H1 (cell line): ENCODE results near the gene ATPAF1. TPM values are rescaled to one million over a fixed set of nuclear protein-coding genes. Genes with fewer than 3 reads are reported as not detected.

Experiments
- CTCF ChIA-PET: fragments of 300-600 bp; sonication (Branson Sonifier 250); formaldehyde crosslinking; loops from one replicate; lab custom pipeline; 2021; ENCODE audit not compliant: partially characterized antibody; lab: Charles Lee
- POLR2A ChIA-PET: fragments of 300-600 bp; sonication (Branson Sonifier 250); formaldehyde crosslinking; loops from one replicate; lab custom pipeline; 2021; ENCODE audit warnings: inconsistent platforms; ENCODE audit not compliant: partially characterized antibody; lab: Charles Lee
- DNase-seq, 2 experiments: peaks; one replicate each; pipeline versions ENCODE4 v3.0.0 to v3.0.0-alpha.2; 2010 to 2022; ENCODE audit warnings: low spot score in 2 of 2, low read depth in 1 of 2, mixed read lengths in 1 of 2
- FAIRE-seq: peaks from 2 replicates; lab custom pipeline; 2011; peaks lifted over from hg19 to GRCh38; lab: Jason Lieb, UNC
- H2AFZ ChIP-seq: 2 replicates; pipeline ENCODE4 v1.8.1; 2012; ENCODE audit warnings: low read length, inconsistent platforms
- H2AK5ac ChIP-seq: 2 replicates; pipeline ENCODE4 v1.6.1; 2013; ENCODE audit warnings: low read depth, low read length
- H2BK120ac ChIP-seq: replicated peaks from 2 replicates; pipeline ENCODE3; 2013; ENCODE audit warnings: low read depth, low read length, inconsistent platforms
- H2BK12ac ChIP-seq: 2 replicates; pipeline ENCODE4 v1.6.1; 2013; ENCODE audit warnings: low read depth, low read length
- H2BK15ac ChIP-seq: 2 replicates; pipeline ENCODE4 v1.6.1; 2013; ENCODE audit warnings: low read length
- H2BK20ac ChIP-seq: 2 replicates; pipeline ENCODE4 v1.6.1; 2013; ENCODE audit warnings: low read length
- H2BK5ac ChIP-seq: 2 replicates; pipeline ENCODE4 v1.6.1; 2013; ENCODE audit warnings: low read depth, low read length
- H3K14ac ChIP-seq: 2 replicates; pipeline ENCODE4 v1.6.1; 2013; ENCODE audit warnings: inconsistent platforms; ENCODE audit not compliant: insufficient read length
- H3K18ac ChIP-seq: 2 replicates; pipeline ENCODE4 v1.6.1; 2013; ENCODE audit warnings: low read length; ENCODE audit errors: extremely low read depth
- H3K23ac ChIP-seq: 2 replicates; pipeline ENCODE4 v1.6.1; 2013; ENCODE audit warnings: inconsistent platforms; ENCODE audit not compliant: insufficient read length
- H3K23me2 ChIP-seq: 2 replicates; pipeline ENCODE4 v1.6.1; 2013; ENCODE audit warnings: low read depth, low read length
- H3K27ac ChIP-seq: 2 replicates; pipeline ENCODE4 v1.6.1; 2011; ENCODE audit warnings: low read depth, low read length, inconsistent platforms
- H3K27me3 ChIP-seq, 4 experiments: replicated peaks in 1 of 4; 1 replicate in 1 of 4; 2 replicates in 3 of 4; pipeline versions ENCODE4 v1.6.1 to v1.8.1; 2011 to 2013; ENCODE audit warnings: low read length in 3 of 4, mild to moderate bottlenecking in 3 of 4, inconsistent platforms in 2 of 4, mixed read lengths in 2 of 4, moderate library complexity in 1 of 4; ENCODE audit not compliant: control insufficient read depth in 3 of 4, insufficient read depth in 3 of 4; ENCODE audit errors: extremely low read depth in 1 of 4
- H3K36me3 ChIP-seq, 4 experiments: 2 replicates each; pipeline versions ENCODE4 v1.6.1 to v1.8.1; 2011 to 2013; ENCODE audit warnings: mild to moderate bottlenecking in 4 of 4, low read length in 3 of 4, moderate library complexity in 2 of 4, control low read depth in 1 of 4, inconsistent platforms in 1 of 4; ENCODE audit not compliant: insufficient read depth in 4 of 4, control insufficient read depth in 2 of 4
- H3K4ac ChIP-seq: replicated peaks from 2 replicates; pipeline ENCODE3; 2013; ENCODE audit warnings: low read length, low read depth, mixed read lengths, inconsistent platforms; ENCODE audit not compliant: insufficient read length
- H3K4me1 ChIP-seq, 4 experiments: replicated peaks in 1 of 4; 1 replicate in 1 of 4; 2 replicates in 3 of 4; pipeline versions ENCODE4 v1.6.1 to v1.8.1; 2011 to 2013; ENCODE audit warnings: low read length in 3 of 4, inconsistent platforms in 2 of 4, mixed read lengths in 1 of 4; ENCODE audit not compliant: insufficient read depth in 4 of 4, control insufficient read depth in 3 of 4
- H3K4me2 ChIP-seq, 2 experiments: 2 replicates each; pipeline versions ENCODE4 v1.6.1 to v1.8.1; 2011 to 2013; ENCODE audit warnings: low read depth in 2 of 2, low read length in 2 of 2, control low read depth in 1 of 2, inconsistent platforms in 1 of 2, mild to moderate bottlenecking in 1 of 2; ENCODE audit not compliant: insufficient read depth in 1 of 2
- H3K4me3 ChIP-seq, 4 experiments: fragments of 200-600, 300-600 bp in 1 of 4; sonication (generic), shearing (Covaris generic), sonication (Bioruptor Twin) in 1 of 4; 2 replicates each; pipeline versions ENCODE4 v1.5.1 to v1.8.1; 2011 to 2016; ENCODE audit warnings: low read length in 4 of 4, low read depth in 3 of 4, control low read depth in 2 of 4, inconsistent platforms in 2 of 4, mild to moderate bottlenecking in 2 of 4, mixed read lengths in 1 of 4, moderate library complexity in 1 of 4; ENCODE audit not compliant: insufficient read depth in 2 of 4; ENCODE audit errors: extremely low read depth in 1 of 4
- H3K56ac ChIP-seq: replicated peaks from 2 replicates; pipeline ENCODE3; 2013; ENCODE audit warnings: low read depth, mild to moderate bottlenecking, mixed read lengths, low read length, inconsistent platforms; ENCODE audit not compliant: insufficient read length
- H3K79me1 ChIP-seq: 2 replicates; pipeline ENCODE4 v1.6.1; 2013; ENCODE audit warnings: low read depth, low read length, control low read depth
- H3K79me2 ChIP-seq, 2 experiments: 2 replicates each; pipeline versions ENCODE4 v1.6.1 to v1.8.1; 2012 to 2013; ENCODE audit warnings: low read length in 2 of 2, mild to moderate bottlenecking in 2 of 2, inconsistent platforms in 1 of 2; ENCODE audit not compliant: insufficient read depth in 2 of 2, control insufficient read depth in 1 of 2
- H3K9ac ChIP-seq, 4 experiments: replicated peaks in 1 of 4; 1 replicate in 1 of 4; 2 replicates in 3 of 4; pipeline versions ENCODE4 v1.6.1 to v1.8.1; 2011 to 2013; ENCODE audit warnings: low read depth in 3 of 4, low read length in 3 of 4, control low read depth in 2 of 4, mild to moderate bottlenecking in 2 of 4, moderate library complexity in 2 of 4, inconsistent platforms in 1 of 4; ENCODE audit errors: extremely low read depth in 1 of 4
- H3K9me3 ChIP-seq, 2 experiments: 2 replicates each; pipeline versions ENCODE4 v1.6.1 to v1.8.1; 2012 to 2013; ENCODE audit warnings: mild to moderate bottlenecking in 2 of 2, moderate library complexity in 2 of 2, control low read depth in 1 of 2, inconsistent platforms in 1 of 2, low read depth in 1 of 2, low read length in 1 of 2, mixed read lengths in 1 of 2; ENCODE audit not compliant: insufficient read depth in 2 of 2
- H4K20me1 ChIP-seq, 2 experiments: replicated peaks in 1 of 2; 2 replicates each; pipeline versions ENCODE3 to v1.8.1; 2011 to 2013; ENCODE audit warnings: inconsistent platforms in 2 of 2, low read length in 2 of 2, mild to moderate bottlenecking in 1 of 2; ENCODE audit not compliant: insufficient read depth in 2 of 2, control insufficient read depth in 1 of 2
- H4K5ac ChIP-seq: 2 replicates; pipeline ENCODE4 v1.6.1; 2013; ENCODE audit warnings: low read length, low read depth, mixed read lengths, inconsistent platforms; ENCODE audit not compliant: insufficient read length
- H4K8ac ChIP-seq: 2 replicates; pipeline ENCODE4 v1.8.0; 2013; ENCODE audit warnings: mild to moderate bottlenecking, moderate library complexity, low read length, inconsistent platforms; ENCODE audit not compliant: insufficient read depth; ENCODE audit errors: extremely low read depth
- H4K91ac ChIP-seq: replicated peaks from 2 replicates; pipeline ENCODE3; 2013; ENCODE audit warnings: low read length, mixed read lengths, inconsistent platforms; ENCODE audit not compliant: insufficient read length
- BRCA1 ChIP-seq: IDR thresholded peaks from 2 replicates; pipeline ENCODE4 v1.6.1; 2012; ENCODE audit warnings: low read depth, low read length, improper control_type of control experiment
- CEBPB ChIP-seq: IDR thresholded peaks from 2 replicates; pipeline ENCODE4 v1.6.1; 2012; ENCODE audit warnings: low read depth, low read length
- KDM4A ChIP-seq: IDR thresholded peaks from one replicate; pipeline ENCODE4 v1.7.1; 2012; ENCODE audit warnings: low read depth, mild to moderate bottlenecking, moderate library complexity, low read length, inconsistent platforms; ENCODE audit not compliant: severe bottlenecking
- MAFK ChIP-seq: IDR thresholded peaks from 2 replicates; pipeline ENCODE4 v1.6.1; 2012; ENCODE audit warnings: low read depth, mild to moderate bottlenecking, improper control_type of control experiment, low read length
- NANOG ChIP-seq: IDR thresholded peaks from 2 replicates; pipeline ENCODE4 v1.6.1; 2011; ENCODE audit warnings: low read length, low read depth, mild to moderate bottlenecking, inconsistent platforms; ENCODE audit not compliant: insufficient read depth, poor library complexity, severe bottlenecking
- POU5F1 ChIP-seq: IDR thresholded peaks from 2 replicates; pipeline ENCODE4 v1.6.1; 2011; ENCODE audit warnings: low read depth, mild to moderate bottlenecking, low read length, moderate library complexity
- SRF ChIP-seq: IDR thresholded peaks from 2 replicates; pipeline ENCODE4 v1.6.1; 2011; ENCODE audit warnings: mild to moderate bottlenecking, low read depth, low read length, moderate library complexity
- TAF7 ChIP-seq: optimal IDR thresholded peaks from 2 replicates; pipeline ENCODE3; 2011; ENCODE audit warnings: low read depth, mild to moderate bottlenecking, inconsistent platforms, low read length, moderate library complexity, borderline replicate concordance
- TEAD4 ChIP-seq: IDR thresholded peaks from 2 replicates; pipeline ENCODE4 v1.6.1; 2012; ENCODE audit warnings: low read depth, low read length, inconsistent platforms, mixed read lengths
- WGBS, 2 experiments: shearing (Covaris generic) in 1 of 2; methylation state at CpG; one replicate each; pipeline versions ENCODE4 v1.1.6 to v1.1.7; 2013 to 2015; ENCODE audit warnings: low lambda C conversion rate in 2 of 2, mixed read lengths in 2 of 2, inconsistent platforms in 1 of 2, low coverage in 1 of 2, missing lambda C conversion rate in 1 of 2; ENCODE audit not compliant: insufficient replicate concordance in 2 of 2, insufficient coverage in 1 of 2, insufficient read length in 1 of 2; ENCODE audit errors: extremely low coverage in 1 of 2, missing lambda C conversion rate in 1 of 2; 5-methylcytosine and 5-hydroxymethylcytosine counted together
- polyA plus RNA-seq, 7 experiments: library from polyadenylated mRNA; depleted of rRNA in 3 of 7; stranded (reverse) in 5 of 7; unstranded in 2 of 7; fragments of >200 nt in 5 of 7; fragments of 200-250 nt in 2 of 7; gene quantifications; 1 replicate in 5 of 7; 2 replicates in 1 of 7; 4 replicates in 1 of 7; pipeline versions ENCODE4 v1.2.1 to v1.2.3, GENCODE V29; 2011 to 2013; ENCODE audit warnings: missing spikeins in 2 of 7, mixed read lengths in 2 of 7
- total RNA-seq: library from RNA; stranded (reverse); fragmentation: NEBNext Ultra II Directional; extraction: Animal tissue kit (Norgen Biotek cat#: 25700); gene quantifications from 2 replicates; pipeline ENCODE4 v1.2.1, GENCODE V29; 2021
- TF ChIP-seq, protein P1 (sequence below): IDR thresholded peaks from 2 replicates; pipeline ENCODE4 v1.6.1; 2011; ENCODE audit warnings: low read depth, mild to moderate bottlenecking, low read length; ENCODE audit not compliant: insufficient read depth
- TF ChIP-seq, protein P2 (sequence below): IDR thresholded peaks from 2 replicates; pipeline ENCODE4 v1.6.1; 2012; ENCODE audit warnings: inconsistent platforms

Gene ATPAF1
- total and polyA plus RNA-seq, 2 of the 8 experiments (the other 6 are each of a cell fraction or from before 2014, with no cell fraction given): 46.7 to 55.9 TPM

DNA sequence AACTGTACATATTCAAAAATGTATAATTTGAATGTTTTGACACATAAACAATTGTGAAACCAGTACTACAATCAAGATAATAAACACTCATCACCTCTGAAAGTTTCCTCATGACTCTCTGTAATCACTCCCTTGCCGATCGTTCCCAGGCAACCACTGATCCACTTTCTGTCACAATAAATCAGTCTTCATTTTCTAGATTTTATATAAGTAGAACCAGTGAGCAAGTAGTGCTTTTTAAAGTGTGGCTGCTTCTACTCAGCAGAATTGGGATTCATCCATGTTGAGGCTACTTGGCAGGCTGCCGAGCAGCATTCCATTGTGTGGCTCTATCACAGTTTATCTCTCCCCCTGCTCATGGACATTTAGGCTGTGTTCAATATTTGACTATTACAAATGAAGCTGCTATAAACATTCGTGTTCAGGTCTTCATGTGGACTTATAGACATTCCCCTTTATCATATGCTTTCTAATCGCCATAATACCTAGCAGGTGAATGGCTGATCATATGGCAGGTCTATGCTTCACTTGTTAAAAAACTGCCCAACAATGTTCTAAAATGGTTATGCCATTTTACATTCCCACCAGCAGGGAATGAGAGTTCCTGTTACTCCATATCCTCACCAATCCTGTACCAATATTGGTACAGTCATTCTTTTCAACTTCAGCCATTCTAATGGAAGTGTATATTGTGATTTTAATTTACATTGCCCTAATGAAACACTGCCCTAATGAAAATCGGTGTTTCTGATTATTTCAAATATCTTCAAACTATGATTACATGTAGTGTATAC is 24.0 kb upstream of the ATPAF1 start:
- no peak overlapping the region for H2BK12ac ChIP-seq
- no peak overlapping the region for H2BK120ac ChIP-seq
- no peak overlapping the region for H3K14ac ChIP-seq
- H4K91ac ChIP-seq: no peak overlapping the region
- H3K23me2 ChIP-seq: no peaks in the 10 kb centered on the region
- H3K9ac ChIP-seq: no peak overlapping the region
- peaks cover 3 to 63% (median 54%) of the 10 kb centered on the region in 4 experiments; a peak in 7 of 8 replicates for H3K36me3 ChIP-seq
- H4K20me1 ChIP-seq: peaks cover 0 to 4% of the 10 kb centered on the region in 2 experiments
- no peak overlapping the region for H4K8ac ChIP-seq
- no peak for FAIRE-seq
- no peak overlapping the region for H3K18ac ChIP-seq
- DNase-seq: no peak
- no peak overlapping the region for H2AFZ ChIP-seq
- no peaks in the 10 kb centered on the region for H3K9me3 ChIP-seq
- no peak overlapping the region for H3K27ac ChIP-seq
- no peak overlapping the region for H3K23ac ChIP-seq
- TF ChIP-seq, protein P1, sequence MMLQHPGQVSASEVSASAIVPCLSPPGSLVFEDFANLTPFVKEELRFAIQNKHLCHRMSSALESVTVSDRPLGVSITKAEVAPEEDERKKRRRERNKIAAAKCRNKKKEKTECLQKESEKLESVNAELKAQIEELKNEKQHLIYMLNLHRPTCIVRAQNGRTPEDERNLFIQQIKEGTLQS: no peak
- TF ChIP-seq NANOG (no peak), SRF (no peak), TAF7 (no peak), KDM4A (no peak), CEBPB (no peak), BRCA1 (no peak), MAFK (no peak), POU5F1 (no peak), TEAD4 (no peak)
- TF ChIP-seq, protein P2, sequence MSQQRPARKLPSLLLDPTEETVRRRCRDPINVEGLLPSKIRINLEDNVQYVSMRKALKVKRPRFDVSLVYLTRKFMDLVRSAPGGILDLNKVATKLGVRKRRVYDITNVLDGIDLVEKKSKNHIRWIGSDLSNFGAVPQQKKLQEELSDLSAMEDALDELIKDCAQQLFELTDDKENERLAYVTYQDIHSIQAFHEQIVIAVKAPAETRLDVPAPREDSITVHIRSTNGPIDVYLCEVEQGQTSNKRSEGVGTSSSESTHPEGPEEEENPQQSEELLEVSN: no peak
- H3K79me2 ChIP-seq: no peaks in the 10 kb centered on the region
- H3K4me1 ChIP-seq: no peaks in the 10 kb centered on the region; a peak in 1 of 7 replicates
- no peak overlapping the region for H3K4me3 ChIP-seq
- no peaks in the 10 kb centered on the region for H3K27me3 ChIP-seq
- H3K56ac ChIP-seq: no peak overlapping the region
- H2BK15ac ChIP-seq: no peak overlapping the region
- H3K79me1 ChIP-seq: no peaks in the 10 kb centered on the region
- 88% methylated on average over 6 of the region's 6 CpGs; no CpG with 5 or more reads in 1 of the 2 experiments for WGBS, 2 experiments
- no peak overlapping the region for H2BK5ac ChIP-seq
- no peak overlapping the region for H2AK5ac ChIP-seq
- no peak overlapping the region for H3K4me2 ChIP-seq
- no peak overlapping the region for H2BK20ac ChIP-seq
- no peak overlapping the region for H3K4ac ChIP-seq
- H4K5ac ChIP-seq: no peak overlapping the region
- ChIA-PET POLR2A (interaction anchor here (1.1 kb wide), 1 partner anchor 22 kb away, joined by 3 read pairs; no protein-coding TSS in a partner anchor), CTCF (no interaction called here)
